ENCODE measurements around the gene STMP1.

GRCh38 chr7:135684699-135685098, 22.4 kb downstream of the STMP1 start:
- no peak for TF ChIP-seq POLR2A (IDR thresholded peaks at IDR 0.05)
- TF ChIP-seq CTCF (IDR thresholded peaks at IDR 0.05 in 4 of 5, conservative IDR thresholded peaks at IDR 0.05 in 1 of 5), result no peak
